Measurements from ENCODE around the gene TPSG1. TPM values are rescaled to one million over a fixed set of nuclear protein-coding genes. Genes with fewer than 3 reads are reported as not detected.

TPSG1 gene
- total RNA-seq (under 1 TPM in 1 of 7 donors, not detected in 6; 0.46 TPM), polyA plus RNA-seq (not detected)
- long read RNA-seq, donor 1 = 0 reads
- long read RNA-seq, donor 2 = 0 reads

- no peak for DNase-seq
- no peak within 1 kb of the TSS for H3K4me3 ChIP-seq
- no peak within 1 kb of the TSS for H3K27ac ChIP-seq
- 65 to 85% (median 76%) methylated on average over 9 to 10 of the region's 10 CpGs for WGBS, 5 donors
- H3K36me3 ChIP-seq = no peaks in the 10 kb centered on the region
- peaks cover 0 to 35% (median 0%) of the 10 kb centered on the region in 7 donors for H3K27me3 ChIP-seq (replicated peaks in 1 of 7)
- TF ChIP-seq POLR2AphosphoS5 (IDR thresholded peaks at IDR 0.05) (no peak), POLR2A (IDR thresholded peaks at IDR 0.05) (no peak)
- TF ChIP-seq, protein P1, sequence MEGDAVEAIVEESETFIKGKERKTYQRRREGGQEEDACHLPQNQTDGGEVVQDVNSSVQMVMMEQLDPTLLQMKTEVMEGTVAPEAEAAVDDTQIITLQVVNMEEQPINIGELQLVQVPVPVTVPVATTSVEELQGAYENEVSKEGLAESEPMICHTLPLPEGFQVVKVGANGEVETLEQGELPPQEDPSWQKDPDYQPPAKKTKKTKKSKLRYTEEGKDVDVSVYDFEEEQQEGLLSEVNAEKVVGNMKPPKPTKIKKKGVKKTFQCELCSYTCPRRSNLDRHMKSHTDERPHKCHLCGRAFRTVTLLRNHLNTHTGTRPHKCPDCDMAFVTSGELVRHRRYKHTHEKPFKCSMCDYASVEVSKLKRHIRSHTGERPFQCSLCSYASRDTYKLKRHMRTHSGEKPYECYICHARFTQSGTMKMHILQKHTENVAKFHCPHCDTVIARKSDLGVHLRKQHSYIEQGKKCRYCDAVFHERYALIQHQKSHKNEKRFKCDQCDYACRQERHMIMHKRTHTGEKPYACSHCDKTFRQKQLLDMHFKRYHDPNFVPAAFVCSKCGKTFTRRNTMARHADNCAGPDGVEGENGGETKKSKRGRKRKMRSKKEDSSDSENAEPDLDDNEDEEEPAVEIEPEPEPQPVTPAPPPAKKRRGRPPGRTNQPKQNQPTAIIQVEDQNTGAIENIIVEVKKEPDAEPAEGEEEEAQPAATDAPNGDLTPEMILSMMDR (IDR thresholded peaks at IDR 0.05 in 8 of 11, conservative IDR thresholded peaks at IDR 0.05 in 3 of 11) = no peak
- no peaks in the 10 kb centered on the region for H3K4me1 ChIP-seq
- intact Hi-C loops (cut with DNase I; ENCODE audit: low total_unique reads) = no loop called here
- H3K9me3 ChIP-seq = no peaks in the 10 kb centered on the region
These were observed at the start of gene TPSG1 for GRCh38 chr16:1225051-1225451. TSS of gene TPSG1 (minus strand) at chr16:1225268. CDS start at chr16:1225252, 16 bp downstream.

- no peak for DNase-seq
- TF ChIP-seq POLR2AphosphoS5 (IDR thresholded peaks at IDR 0.05) (no peak), POLR2A (IDR thresholded peaks at IDR 0.05) (no peak)
- TF ChIP-seq, protein P1 (IDR thresholded peaks at IDR 0.05 in 8 of 11, conservative IDR thresholded peaks at IDR 0.05 in 3 of 11) = no peak
- no peaks in the 10 kb centered on the region for H3K36me3 ChIP-seq
- no peaks in the 10 kb centered on the region for H3K9me3 ChIP-seq
- H3K27me3 ChIP-seq (replicated peaks in 1 of 7) = peaks cover 0 to 87% (median 45%) of the 10 kb centered on the region in 7 donors
- 89 to 96% (median 92%) methylated on average over 7 of the region's 7 CpGs for WGBS, 5 donors
- intact Hi-C loops (cut with DNase I; ENCODE audit: low total_unique reads) = no loop called here
- no peak overlapping the region for H3K27ac ChIP-seq
- no peak overlapping the region for H3K4me3 ChIP-seq
- H3K4me1 ChIP-seq = peaks cover 0 to 27% (median 6%) of the 10 kb centered on the region in 6 donors
These were observed 49.7 kb upstream of the TPSG1 start for GRCh38 chr16:1274767-1275166.

- TF ChIP-seq POLR2AphosphoS5 (IDR thresholded peaks at IDR 0.05) (no peak), POLR2A (IDR thresholded peaks at IDR 0.05) (no peak)
- TF ChIP-seq, protein P1 (IDR thresholded peaks at IDR 0.05 in 8 of 11, conservative IDR thresholded peaks at IDR 0.05 in 3 of 11) = no peak
- Histone ChIP-seq H3K27me3 (replicated peaks in 1 of 7) (peaks cover 0 to 87% (median 43%) of the 10 kb centered on the region in 7 donors), H3K4me3 (no peak overlapping the region), H3K36me3 (no peaks in the 10 kb centered on the region), H3K27ac (no peak overlapping the region), H3K4me1 (peaks cover 0 to 19% (median 6%) of the 10 kb centered on the region in 6 donors), H3K9me3 (no peaks in the 10 kb centered on the region)
- intact Hi-C loops (cut with DNase I; ENCODE audit: low total_unique reads) = no loop called here
- no peak for DNase-seq
- WGBS, 5 donors = 87 to 95% (median 93%) methylated on average over 7 to 15 of the region's 15 CpGs
These were observed 48.7 kb upstream of the TPSG1 start for GRCh38 chr16:1273816-1274215.

- no peaks in the 10 kb centered on the region for H3K36me3 ChIP-seq
- WGBS, 5 donors = 71 to 76% (median 72%) methylated on average over 5 to 9 of the region's 9 CpGs
- intact Hi-C loops (cut with DNase I; ENCODE audit: low total_unique reads) = no loop called here
- peaks cover 0 to 11% (median 6%) of the 10 kb centered on the region in 6 donors for H3K4me1 ChIP-seq
- H3K27me3 ChIP-seq (replicated peaks in 1 of 7) = peaks cover 0 to 77% (median 31%) of the 10 kb centered on the region in 7 donors
- no peak overlapping the region for H3K4me3 ChIP-seq
- no peak overlapping the region for H3K27ac ChIP-seq
- TF ChIP-seq POLR2AphosphoS5 (IDR thresholded peaks at IDR 0.05) = no peak
- TF ChIP-seq, protein P1 (IDR thresholded peaks at IDR 0.05 in 8 of 11, conservative IDR thresholded peaks at IDR 0.05 in 3 of 11) = no peak
- no peak for TF ChIP-seq POLR2A (IDR thresholded peaks at IDR 0.05)
- H3K9me3 ChIP-seq = no peaks in the 10 kb centered on the region
- DNase-seq = peak; percentile 62
These were observed 47.6 kb upstream of the TPSG1 start for GRCh38 chr16:1272453-1273198.
